Peyer's patch (tissue), 4 donors: ENCODE data around the gene CMTM1. TPM values are rescaled to one million over a fixed set of nuclear protein-coding genes. Genes with fewer than 3 reads are reported as not detected.
A peak's percentile ranks its signal among the peaks of the same experiment; 100 is the strongest.

Source experiments
- DNase-seq, 3 donors: peaks; one replicate each; pipeline ENCODE4 v3.0.0-alpha.2; 2017 to 2019
- H3K27ac ChIP-seq, 4 donors: fragments of 200-600 bp; sonication (generic); one replicate each; pipeline ENCODE4 v1.5.1; 2016 to 2019
- H3K27me3 ChIP-seq, 2 donors: fragments of 200-600 bp; sonication (generic); one replicate each; pipeline ENCODE4 v1.5.1; 2019
- H3K36me3 ChIP-seq, 3 donors: fragments of 200-600 bp; sonication (generic); one replicate each; pipeline ENCODE4 v1.5.1; 2016 to 2019
- H3K4me1 ChIP-seq, 4 donors: fragments of 200-600 bp; sonication (generic); one replicate each; pipeline ENCODE4 v1.5.1; 2016 to 2019
- H3K4me3 ChIP-seq, 4 donors: fragments of 200-600 bp; sonication (generic); 1 replicate in 3 of 4; 2 replicates in 1 of 4; pipeline ENCODE4 v1.5.1; 2016 to 2019; ENCODE audit warnings: mild to moderate bottlenecking in 1 of 4
- H3K9me3 ChIP-seq, 4 donors: fragments of 200-600 bp; sonication (generic); one replicate each; pipeline ENCODE4 v1.5.1; 2016 to 2019; ENCODE audit warnings: mild to moderate bottlenecking in 1 of 4
- CTCF ChIP-seq, 6 experiments: fragments of 450-650 bp in 4 of 6; fragments of 200-600 bp in 2 of 6; sonication (generic) in 1 of 6; IDR thresholded peaks; one replicate each; pipeline ENCODE4 v1.5.1; 2017 to 2019; ENCODE audit warnings: antibody characterized with exemption in 6 of 6, mild to moderate bottlenecking in 3 of 6, moderate library complexity in 1 of 6
- POLR2A ChIP-seq, 2 donors: fragments of 450-650 bp; IDR thresholded peaks; one replicate each; pipeline ENCODE4 v1.5.1; 2017; ENCODE audit warnings: antibody characterized with exemption in 2 of 2, mild to moderate bottlenecking in 2 of 2, moderate library complexity in 2 of 2
- total RNA-seq, 4 donors: library from RNA; depleted of rRNA; stranded (reverse); fragments of >200 nt; gene quantifications; one replicate each; pipeline ENCODE4 v1.1.0, GENCODE V29; 2016

The CMTM1 gene
- total RNA-seq, 4 donors from 2014 or later = 1.4 to 3.6 (median 2.1) TPM; not detected in 1

GRCh38 chr16:66575060-66575459 lies 8.8 kb downstream of the CMTM1 start:
- TF ChIP-seq POLR2A (IDR thresholded peaks at IDR 0.05) = no peak
- TF ChIP-seq CTCF (IDR thresholded peaks at IDR 0.05) = no peak
- no peak for DNase-seq
- Histone ChIP-seq H3K27me3 (no peaks in the 10 kb centered on the region), H3K36me3 (no peaks in the 10 kb centered on the region), H3K4me3 (no peak overlapping the region), H3K4me1 (peaks cover 0 to 13% (median 5%) of the 10 kb centered on the region in 4 donors), H3K27ac (no peak overlapping the region), H3K9me3 (no peaks in the 10 kb centered on the region)

GRCh38 chr16:66576296-66576695 lies 10.1 kb downstream of the CMTM1 start:
- no peak for TF ChIP-seq POLR2A (IDR thresholded peaks at IDR 0.05)
- TF ChIP-seq CTCF (IDR thresholded peaks at IDR 0.05) = no peak
- H3K9me3 ChIP-seq = no peaks in the 10 kb centered on the region
- peaks cover 0 to 13% (median 5%) of the 10 kb centered on the region in 4 donors for H3K4me1 ChIP-seq
- no peak overlapping the region for H3K27ac ChIP-seq
- no peaks in the 10 kb centered on the region for H3K27me3 ChIP-seq
- H3K4me3 ChIP-seq = no peak overlapping the region
- H3K36me3 ChIP-seq = no peaks in the 10 kb centered on the region
- no peak for DNase-seq

- Histone ChIP-seq H3K36me3 (no peaks in the 10 kb centered on the region), H3K4me3 (peak within 1 kb of the TSS; percentile 22 to 48 (median 46)), H3K27me3 (no peaks in the 10 kb centered on the region), H3K9me3 (no peaks in the 10 kb centered on the region), H3K4me1 (peaks cover 0 to 13% (median 5%) of the 10 kb centered on the region in 4 donors), H3K27ac (no peak within 1 kb of the TSS)
- TF ChIP-seq CTCF (IDR thresholded peaks at IDR 0.05) = no peak
- no peak for TF ChIP-seq POLR2A (IDR thresholded peaks at IDR 0.05)
- no peak for DNase-seq
Measured at GRCh38 chr16:66578651-66579531, 12.7 kb downstream of the CMTM1 start, which contains the start of gene CMTM2. TSS of gene CMTM2 (plus strand) at chr16:66579463. CDS start at chr16:66579608, 145 bp downstream.

GRCh38 chr16:66580605-66581209 lies 14.5 kb downstream of the CMTM1 start:
- no peaks in the 10 kb centered on the region for H3K36me3 ChIP-seq
- H3K27ac ChIP-seq = no peak overlapping the region
- H3K27me3 ChIP-seq = no peaks in the 10 kb centered on the region
- no peak for TF ChIP-seq POLR2A (IDR thresholded peaks at IDR 0.05)
- no peak for TF ChIP-seq CTCF (IDR thresholded peaks at IDR 0.05)
- H3K9me3 ChIP-seq = no peaks in the 10 kb centered on the region
- peaks cover 0 to 13% (median 5%) of the 10 kb centered on the region in 4 donors for H3K4me1 ChIP-seq
- no peak overlapping the region for H3K4me3 ChIP-seq
- no peak for DNase-seq

GRCh38 chr16:66581246-66581952 lies 15.2 kb downstream of the CMTM1 start:
- Histone ChIP-seq H3K27ac (no peak overlapping the region), H3K27me3 (no peaks in the 10 kb centered on the region), H3K36me3 (no peaks in the 10 kb centered on the region), H3K9me3 (no peaks in the 10 kb centered on the region), H3K4me1 (peaks cover 0 to 13% (median 5%) of the 10 kb centered on the region in 4 donors), H3K4me3 (no peak overlapping the region)
- DNase-seq = no peak
- TF ChIP-seq CTCF (IDR thresholded peaks at IDR 0.05) (no peak), POLR2A (IDR thresholded peaks at IDR 0.05) (no peak)
